Kidney epithelial cell (primary cell): Measurements from ENCODE around the gene ANO3. TPM values are rescaled to one million over a fixed set of nuclear protein-coding genes. Genes with fewer than 3 reads are reported as not detected.

Source experiments
- DNase-seq: peaks from one replicate; pipeline ENCODE4 v3.0.0-alpha.2; 2010; ENCODE audit warnings: low read depth
- H3K27me3 ChIP-seq: 2 replicates; pipeline ENCODE4 v1.6.0; 2011; ENCODE audit warnings: low read length; ENCODE audit not compliant: control insufficient read depth, insufficient read depth
- H3K36me3 ChIP-seq: 2 replicates; pipeline ENCODE4 v1.5.1; 2011; ENCODE audit warnings: low read length; ENCODE audit not compliant: control insufficient read depth, insufficient read depth
- H3K4me3 ChIP-seq: 2 replicates; pipeline ENCODE4 v1.5.1; 2011; ENCODE audit warnings: low read depth, mild to moderate bottlenecking, control low read depth, low read length
- total RNA-seq: library from RNA; depleted of rRNA; stranded (reverse); fragments of >200 nt; gene quantifications from 2 replicates; pipeline ENCODE4 v1.2.3, GENCODE V29; 2015
- TF ChIP-seq, protein P1 (sequence below): IDR thresholded peaks from 2 replicates; pipeline ENCODE4 v1.5.1; 2011; ENCODE audit warnings: mild to moderate bottlenecking, moderate library complexity, low read length, control low read depth, inconsistent platforms; ENCODE audit not compliant: insufficient read depth, poor library complexity, severe bottlenecking

ANO3 gene
- total RNA-seq, 1 donor from 2014 or later: not detected

DNA sequence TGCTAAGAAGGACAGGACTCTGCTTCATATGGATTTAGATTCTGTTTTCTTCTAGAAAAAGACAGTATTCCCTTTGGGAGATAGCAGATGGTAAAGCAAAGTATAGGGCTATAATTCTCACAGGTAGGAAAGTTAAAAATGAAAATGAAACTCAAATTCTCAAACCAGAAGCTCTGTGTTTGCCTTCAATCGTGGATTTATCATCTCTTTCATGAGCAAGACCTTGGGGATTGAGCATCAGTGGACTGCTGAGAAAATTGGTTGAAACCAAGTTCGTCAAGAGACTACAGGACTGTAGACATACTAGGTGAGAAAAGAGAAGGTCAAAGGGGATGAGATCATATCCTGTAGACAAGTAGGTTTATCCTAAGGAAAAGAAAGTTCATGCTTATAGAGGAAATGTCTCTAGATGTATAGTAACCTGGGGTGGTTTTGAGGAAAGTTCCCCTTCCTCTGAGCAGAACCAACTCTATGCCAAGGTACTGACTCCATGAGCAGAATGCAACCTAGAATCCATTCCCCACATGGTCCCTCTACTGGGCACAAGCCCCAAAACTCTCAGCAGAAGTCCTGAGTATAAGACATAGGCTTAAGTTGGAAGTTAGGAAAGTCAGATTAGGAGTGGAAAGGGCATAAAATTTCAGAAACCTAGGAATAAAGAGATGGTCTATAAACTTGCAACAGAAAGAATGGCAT, 343.5 kb downstream of the ANO3 start:
- Histone ChIP-seq H3K36me3 (no peaks in the 10 kb centered on the region), H3K27me3 (no peaks in the 10 kb centered on the region), H3K4me3 (no peak overlapping the region)
- DNase-seq: no peak
- TF ChIP-seq, protein P1, sequence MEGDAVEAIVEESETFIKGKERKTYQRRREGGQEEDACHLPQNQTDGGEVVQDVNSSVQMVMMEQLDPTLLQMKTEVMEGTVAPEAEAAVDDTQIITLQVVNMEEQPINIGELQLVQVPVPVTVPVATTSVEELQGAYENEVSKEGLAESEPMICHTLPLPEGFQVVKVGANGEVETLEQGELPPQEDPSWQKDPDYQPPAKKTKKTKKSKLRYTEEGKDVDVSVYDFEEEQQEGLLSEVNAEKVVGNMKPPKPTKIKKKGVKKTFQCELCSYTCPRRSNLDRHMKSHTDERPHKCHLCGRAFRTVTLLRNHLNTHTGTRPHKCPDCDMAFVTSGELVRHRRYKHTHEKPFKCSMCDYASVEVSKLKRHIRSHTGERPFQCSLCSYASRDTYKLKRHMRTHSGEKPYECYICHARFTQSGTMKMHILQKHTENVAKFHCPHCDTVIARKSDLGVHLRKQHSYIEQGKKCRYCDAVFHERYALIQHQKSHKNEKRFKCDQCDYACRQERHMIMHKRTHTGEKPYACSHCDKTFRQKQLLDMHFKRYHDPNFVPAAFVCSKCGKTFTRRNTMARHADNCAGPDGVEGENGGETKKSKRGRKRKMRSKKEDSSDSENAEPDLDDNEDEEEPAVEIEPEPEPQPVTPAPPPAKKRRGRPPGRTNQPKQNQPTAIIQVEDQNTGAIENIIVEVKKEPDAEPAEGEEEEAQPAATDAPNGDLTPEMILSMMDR: no peak

DNA sequence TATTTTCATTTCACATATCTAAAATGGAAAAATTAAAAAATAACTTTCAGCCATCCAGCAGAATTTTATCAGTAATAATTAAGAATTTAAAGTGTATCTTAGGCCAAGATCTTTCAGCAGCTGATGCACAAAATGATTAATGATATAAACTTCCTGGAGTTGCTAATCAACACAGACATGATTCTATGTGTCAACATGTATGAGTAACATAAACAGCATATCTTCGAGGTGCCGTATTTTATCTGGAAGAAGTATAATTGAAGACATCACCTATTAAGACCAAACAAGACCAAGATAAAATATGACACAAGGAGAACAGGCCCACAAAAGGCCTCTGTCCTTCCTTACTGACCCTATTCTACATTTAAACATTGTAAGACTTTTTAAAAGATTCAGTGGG, 344.7 kb downstream of the ANO3 start:
- Histone ChIP-seq H3K27me3 (no peaks in the 10 kb centered on the region), H3K4me3 (no peak overlapping the region), H3K36me3 (no peaks in the 10 kb centered on the region)
- TF ChIP-seq, protein P1: no peak
- DNase-seq: no peak

DNA sequence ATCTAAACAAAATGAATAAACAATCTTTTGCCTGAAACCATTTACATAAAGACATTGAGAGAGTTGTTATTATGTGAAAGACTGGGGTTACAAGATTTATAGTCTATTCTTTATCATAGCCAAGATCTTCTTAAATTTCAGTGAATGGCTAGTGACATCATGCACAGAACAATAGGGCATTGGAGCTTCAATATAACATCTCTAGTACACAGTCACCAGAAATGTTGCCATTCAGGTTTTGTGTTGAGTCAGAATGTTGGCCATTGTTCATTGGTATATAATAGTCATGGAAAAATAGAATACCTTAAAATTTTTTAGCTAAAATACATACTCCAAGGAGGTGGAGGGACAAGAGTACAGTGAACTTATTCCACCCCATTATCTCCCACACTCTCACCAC, 345.6 kb downstream of the ANO3 start:
- TF ChIP-seq, protein P1: no peak
- DNase-seq: no peak

DNA sequence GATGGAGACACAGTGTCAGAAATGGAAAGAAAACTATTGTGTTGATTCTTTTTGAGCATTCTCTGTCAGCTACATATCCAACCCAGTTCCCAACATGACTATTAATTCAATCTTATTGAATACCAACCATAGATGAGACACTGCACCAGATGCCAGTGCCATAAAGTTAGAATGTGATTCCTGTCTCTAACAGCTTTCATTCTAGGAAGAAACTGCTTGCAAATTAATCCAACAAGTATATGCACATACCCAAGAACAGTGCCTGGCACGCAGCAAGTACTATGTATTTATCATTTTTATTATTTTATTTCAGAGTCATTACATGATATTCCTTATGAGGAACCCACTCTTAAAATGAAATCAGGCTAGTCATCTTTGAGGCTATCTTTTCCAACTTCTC, 355.4 kb downstream of the ANO3 start:
- Histone ChIP-seq H3K4me3 (no peak overlapping the region), H3K27me3 (no peaks in the 10 kb centered on the region), H3K36me3 (no peaks in the 10 kb centered on the region)
- TF ChIP-seq, protein P1: no peak
- DNase-seq: no peak

More for the DNA sequence above, 345.6 kb downstream of the ANO3 start:
- Histone ChIP-seq H3K4me3 (no peak overlapping the region), H3K27me3 (no peaks in the 10 kb centered on the region), H3K36me3 (no peaks in the 10 kb centered on the region)

DNA sequence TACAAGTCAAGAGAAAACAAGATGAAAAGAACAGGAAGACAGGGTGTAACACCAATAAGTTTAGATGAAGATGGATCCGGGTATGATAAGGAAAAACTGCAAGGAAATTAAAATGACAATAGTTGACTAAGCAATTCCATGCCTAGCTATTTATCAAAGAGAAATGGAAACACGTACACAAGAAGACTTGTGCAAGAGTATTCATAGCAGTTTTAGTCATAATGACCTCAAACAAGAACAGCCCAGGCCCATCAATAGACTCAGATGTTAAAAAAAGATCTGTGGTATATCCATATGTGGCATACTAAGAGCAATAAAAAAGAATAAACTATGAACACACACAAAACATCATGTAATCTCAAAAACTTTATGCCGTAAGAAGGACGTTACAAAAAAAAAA, 356.8 kb downstream of the ANO3 start:
- Histone ChIP-seq H3K27me3 (no peaks in the 10 kb centered on the region), H3K4me3 (no peak overlapping the region), H3K36me3 (no peaks in the 10 kb centered on the region)
- TF ChIP-seq, protein P1: no peak
- DNase-seq: no peak

DNA sequence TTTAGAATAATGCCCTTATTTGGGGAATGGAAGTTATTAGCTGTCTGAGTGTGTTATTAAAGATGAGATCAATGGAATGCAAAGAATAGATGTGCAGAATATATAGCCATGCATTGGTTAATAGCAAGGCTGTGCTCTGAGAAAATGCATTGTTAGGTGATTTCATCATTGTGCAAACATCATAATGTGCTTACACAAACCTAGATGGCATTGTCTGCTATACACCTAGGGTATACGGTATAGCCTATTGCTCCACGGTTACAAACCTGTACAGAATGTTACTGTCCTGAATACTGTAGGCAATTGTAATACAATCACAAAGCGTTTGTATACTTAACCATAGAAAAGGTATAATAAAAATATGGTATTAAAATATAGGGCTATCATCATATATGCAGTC, 364.4 kb downstream of the ANO3 start:
- H3K27me3 ChIP-seq: no peaks in the 10 kb centered on the region
- H3K4me3 ChIP-seq: no peak overlapping the region
- TF ChIP-seq, protein P1: no peak
- no peaks in the 10 kb centered on the region for H3K36me3 ChIP-seq
- no peak for DNase-seq
